Hematopoietic multipotent progenitor cell treated with erythropoietin and hydrocortisone succinate and interleukin-3 and kit ligand, for 15 days (in vitro differentiated cells): ENCODE data around the gene SH3BP5L.
"Not testable (repeated sequence)": the region's sequence is repeated elsewhere in the genome, so short reads cannot be mapped to it uniquely, and the experiment has no call there.

Source experiments
- DNase-seq: peaks from one replicate; pipeline ENCODE4 v3.0.0-alpha.2; 2015; ENCODE audit warnings: low spot score

Gene SH3BP5L

GRCh38 chr1:248810000-248810726, 15.6 kb downstream of the SH3BP5L start:
- DNase-seq: no peak

- no peak for DNase-seq
These were observed 16.8 kb downstream of the SH3BP5L start for GRCh38 chr1:248808876-248809275.

GRCh38 chr1:248807067-248807737, 18.5 kb downstream of the SH3BP5L start:
- peak; percentile 61 for DNase-seq

GRCh38 chr1:248805876-248806275, 19.8 kb downstream of the SH3BP5L start:
- no peak for DNase-seq

GRCh38 chr1:248804771-248805681, 20.7 kb downstream of the SH3BP5L start:
- no peak for DNase-seq

DNA sequence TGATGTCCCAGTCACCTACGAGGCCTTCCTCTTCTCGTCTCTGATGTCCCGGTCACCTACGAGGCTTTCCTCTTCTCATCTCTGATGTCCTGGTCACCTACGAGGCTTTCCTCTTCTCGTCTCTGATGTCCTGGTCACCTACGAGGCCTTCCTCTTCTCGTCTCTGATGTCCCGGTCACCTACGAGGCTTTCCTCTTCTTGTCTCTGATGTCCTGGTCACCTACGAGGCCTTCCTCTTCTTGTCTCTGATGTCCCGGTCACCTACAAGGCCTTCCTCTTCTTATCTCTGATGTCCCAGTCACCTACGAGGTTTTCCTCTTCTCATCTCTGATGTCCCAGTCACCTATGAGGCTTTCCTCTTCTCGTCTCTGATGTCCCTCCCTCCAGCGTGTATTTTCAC, 22.2 kb downstream of the SH3BP5L start:
- not testable (repeated sequence) for DNase-seq

GRCh38 chr1:248802454-248802853, 23.3 kb downstream of the SH3BP5L start:
- DNase-seq: no peak

DNA sequence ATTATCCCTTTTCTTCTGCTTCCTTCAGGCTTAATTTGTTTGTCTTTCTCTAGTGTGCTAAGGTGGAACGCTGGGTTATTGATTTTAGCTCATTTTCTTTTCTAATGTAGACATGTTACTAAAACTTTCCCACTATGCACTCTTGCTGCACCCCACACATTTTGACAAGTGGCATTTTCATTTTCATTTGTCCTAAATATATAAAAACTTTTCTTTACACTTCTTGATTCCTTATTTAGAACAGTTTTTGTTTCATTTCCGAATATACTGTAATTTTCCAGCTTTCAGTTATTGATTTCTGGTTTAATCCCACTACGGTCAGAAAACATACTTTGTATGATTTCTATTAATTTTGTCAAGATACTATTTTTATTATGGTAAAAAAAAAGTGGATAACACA, 25.3 kb downstream of the SH3BP5L start:
- DNase-seq: no peak

- DNase-seq: no peak
These were observed 26.9 kb downstream of the SH3BP5L start for GRCh38 chr1:248798791-248799190.

DNA sequence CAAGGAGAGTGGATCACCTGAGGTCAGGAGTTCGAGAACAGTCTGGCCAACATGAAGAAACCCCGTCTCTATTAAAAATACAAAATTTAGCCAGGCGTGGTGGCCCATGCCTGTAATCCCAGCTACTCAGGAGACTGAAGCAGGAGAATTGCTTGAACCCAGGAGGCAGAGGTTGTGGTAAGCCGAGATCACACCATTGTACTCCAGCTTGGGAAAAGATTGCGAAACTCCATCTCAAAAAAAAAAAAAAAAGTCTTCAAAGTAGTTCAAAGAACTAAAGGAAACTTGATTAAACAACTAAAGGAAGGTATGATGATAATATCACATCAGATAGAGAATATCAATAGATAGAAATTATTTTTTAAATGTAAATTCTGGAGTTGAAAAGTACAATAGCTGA, 31.1 kb downstream of the SH3BP5L start:
- not testable (repeated sequence) for DNase-seq

DNA sequence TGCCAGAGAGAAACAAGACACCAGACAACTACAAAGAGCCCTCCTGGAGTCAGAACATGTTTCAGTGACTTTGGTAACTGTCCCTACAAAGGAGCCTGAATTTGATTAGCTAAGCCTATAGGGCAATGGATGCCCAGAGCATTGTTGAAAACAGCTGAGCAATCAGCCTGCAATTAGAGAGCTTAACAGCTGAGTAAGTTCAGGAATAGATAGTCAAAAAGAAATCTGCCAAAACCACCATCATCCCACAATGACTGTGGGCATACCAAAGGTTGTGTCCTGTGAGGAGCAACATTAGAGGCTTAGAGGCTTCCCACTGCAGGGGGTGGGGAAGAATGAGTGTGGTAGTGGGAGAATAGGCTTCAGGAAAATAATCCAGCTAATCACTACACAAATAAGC, 32.1 kb downstream of the SH3BP5L start:
- no peak for DNase-seq

GRCh38 chr1:248792342-248792741, 33.4 kb downstream of the SH3BP5L start:
- no peak for DNase-seq

GRCh38 chr1:248791010-248791409, 34.7 kb downstream of the SH3BP5L start:
- no peak for DNase-seq

DNA sequence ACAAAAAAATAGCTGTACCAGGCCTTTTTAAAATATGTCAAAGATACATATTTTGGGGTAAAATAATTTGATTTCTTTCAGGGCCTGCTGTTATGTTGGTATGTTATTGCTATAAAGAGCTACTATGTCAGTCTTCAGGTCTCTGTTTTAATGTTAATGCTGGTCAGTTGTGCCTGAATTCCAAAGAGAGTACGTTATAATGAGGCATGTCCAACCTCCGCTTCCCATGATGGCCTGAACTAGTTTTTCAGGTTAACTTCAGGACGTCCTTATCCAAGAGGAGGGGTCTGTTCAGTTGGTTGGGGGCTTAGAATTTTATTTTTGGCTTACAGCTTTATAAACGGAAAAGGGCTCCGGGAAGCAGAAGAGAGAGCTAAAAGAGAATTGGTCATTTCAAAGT, 35.3 kb downstream of the SH3BP5L start:
- DNase-seq: no peak

- DNase-seq: not testable (repeated sequence)
These were observed 36.4 kb downstream of the SH3BP5L start for GRCh38 chr1:248789337-248789736.

DNA sequence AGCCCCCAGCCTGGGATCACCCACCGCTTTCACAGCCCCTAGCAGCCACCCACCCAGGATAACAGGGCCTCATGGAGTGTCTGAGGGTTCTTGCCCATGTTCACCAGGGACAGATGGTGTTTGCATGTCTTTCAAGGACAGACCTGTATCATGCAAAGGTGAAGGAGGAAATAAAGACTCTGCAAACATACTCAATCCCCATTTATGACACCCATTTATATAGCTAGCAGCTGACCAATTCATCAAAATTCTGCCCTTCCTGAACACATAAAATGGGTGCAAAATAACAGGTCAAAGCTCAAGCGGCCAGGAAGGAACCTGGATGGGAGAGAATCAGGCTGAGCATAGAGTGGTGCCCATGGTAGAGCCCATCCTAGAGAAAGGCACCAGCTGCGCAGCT, 37.4 kb downstream of the SH3BP5L start:
- DNase-seq: no peak

DNA sequence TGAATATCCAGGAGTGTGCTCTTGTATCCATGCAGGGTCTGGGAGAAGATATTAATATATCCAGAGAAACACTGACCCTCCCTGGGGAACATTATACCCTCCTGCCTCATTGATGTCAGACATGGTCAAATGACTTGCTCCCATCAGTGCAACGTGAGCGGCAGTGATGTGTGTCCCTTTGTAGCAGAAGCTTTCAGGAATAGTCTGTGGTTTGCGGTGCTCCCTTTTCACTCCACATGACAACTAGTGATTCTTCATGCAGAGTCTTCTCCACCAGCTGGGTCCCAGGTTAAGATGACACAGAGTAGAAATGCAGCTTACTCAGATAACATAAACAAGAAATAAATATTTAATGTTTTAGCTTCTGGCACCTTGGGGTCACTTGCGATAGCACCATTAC, 38.3 kb downstream of the SH3BP5L start:
- DNase-seq: no peak

GRCh38 chr1:248786156-248786555, 39.6 kb downstream of the SH3BP5L start:
- no peak for DNase-seq

- no peak for DNase-seq
These were observed 42.3 kb downstream of the SH3BP5L start for GRCh38 chr1:248783367-248783766.

- DNase-seq: no peak
These were observed 43.1 kb downstream of the SH3BP5L start for GRCh38 chr1:248782416-248783141.

DNA sequence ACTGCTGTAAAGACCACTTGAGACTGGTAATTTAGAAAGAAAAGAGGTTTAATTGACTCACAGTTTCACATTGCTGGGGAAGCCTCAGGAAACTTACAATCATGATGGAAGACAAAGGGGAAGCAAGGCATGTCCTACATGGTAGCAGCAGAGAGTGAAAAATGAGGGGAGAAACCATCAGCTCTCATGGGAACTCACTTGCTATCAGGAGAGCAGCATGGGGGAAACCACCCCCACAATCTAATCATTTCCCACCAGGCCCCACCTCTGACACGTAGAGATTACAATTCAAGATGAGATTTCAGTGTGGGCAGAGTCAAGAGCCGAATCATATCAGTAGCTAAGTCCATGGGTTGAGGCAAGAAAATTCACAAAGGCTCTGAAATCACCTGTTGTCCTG, 46.4 kb downstream of the SH3BP5L start:
- no peak for DNase-seq

GRCh38 chr1:248778906-248779305, 46.8 kb downstream of the SH3BP5L start:
- DNase-seq: no peak
